ENCODE data around the gene CYTH4.

DNA sequence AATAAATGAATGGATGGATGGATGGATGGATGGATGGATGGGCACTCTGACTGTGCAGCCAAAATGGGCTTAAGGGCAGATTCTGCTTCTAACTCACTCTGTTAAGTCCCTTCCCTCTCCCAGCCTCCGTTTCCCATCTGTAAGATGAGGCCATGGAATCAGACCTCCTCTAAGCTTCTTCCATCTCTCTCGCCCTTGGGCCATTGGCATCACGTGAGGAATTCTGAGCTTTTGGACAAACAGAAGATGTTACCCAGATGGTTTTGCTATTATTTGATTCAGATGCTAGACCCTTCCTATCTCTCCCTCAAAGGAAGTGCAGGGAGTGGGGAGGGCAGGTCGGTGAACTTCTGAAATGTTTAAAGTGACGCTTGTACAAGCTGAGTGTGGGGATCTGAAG lies 4.0 kb upstream of the CYTH4 start:
- no peak for TF ChIP-seq SUZ12 (IDR thresholded peaks at IDR 0.05; ENCODE audit: low read depth, low read length)
- TF ChIP-seq, protein P1, sequence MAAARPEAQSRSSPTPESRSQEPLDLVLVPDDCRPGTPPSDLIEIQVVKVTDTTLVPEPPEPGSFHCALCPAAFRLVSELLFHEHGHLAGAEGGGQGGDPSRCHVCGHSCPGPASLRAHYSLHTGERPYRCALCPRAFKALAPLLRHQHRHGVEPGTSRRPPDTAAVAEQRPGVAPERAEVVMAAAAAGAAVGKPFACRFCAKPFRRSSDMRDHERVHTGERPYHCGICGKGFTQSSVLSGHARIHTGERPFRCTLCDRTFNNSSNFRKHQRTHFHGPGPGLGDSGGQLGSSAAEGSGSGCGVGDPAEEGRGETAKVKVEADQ (CRISPR knock-in tag; IDR thresholded peaks at IDR 0.05; ENCODE audit: borderline replicate concordance): no peak
- TF ChIP-seq, protein P2, sequence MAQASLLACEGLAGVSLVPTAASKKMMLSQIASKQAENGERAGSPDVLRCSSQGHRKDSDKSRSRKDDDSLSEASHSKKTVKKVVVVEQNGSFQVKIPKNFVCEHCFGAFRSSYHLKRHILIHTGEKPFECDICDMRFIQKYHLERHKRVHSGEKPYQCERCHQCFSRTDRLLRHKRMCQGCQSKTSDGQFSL (CRISPR knock-in tag; IDR thresholded peaks at IDR 0.05): no peak
- TF ChIP-seq, protein P3, sequence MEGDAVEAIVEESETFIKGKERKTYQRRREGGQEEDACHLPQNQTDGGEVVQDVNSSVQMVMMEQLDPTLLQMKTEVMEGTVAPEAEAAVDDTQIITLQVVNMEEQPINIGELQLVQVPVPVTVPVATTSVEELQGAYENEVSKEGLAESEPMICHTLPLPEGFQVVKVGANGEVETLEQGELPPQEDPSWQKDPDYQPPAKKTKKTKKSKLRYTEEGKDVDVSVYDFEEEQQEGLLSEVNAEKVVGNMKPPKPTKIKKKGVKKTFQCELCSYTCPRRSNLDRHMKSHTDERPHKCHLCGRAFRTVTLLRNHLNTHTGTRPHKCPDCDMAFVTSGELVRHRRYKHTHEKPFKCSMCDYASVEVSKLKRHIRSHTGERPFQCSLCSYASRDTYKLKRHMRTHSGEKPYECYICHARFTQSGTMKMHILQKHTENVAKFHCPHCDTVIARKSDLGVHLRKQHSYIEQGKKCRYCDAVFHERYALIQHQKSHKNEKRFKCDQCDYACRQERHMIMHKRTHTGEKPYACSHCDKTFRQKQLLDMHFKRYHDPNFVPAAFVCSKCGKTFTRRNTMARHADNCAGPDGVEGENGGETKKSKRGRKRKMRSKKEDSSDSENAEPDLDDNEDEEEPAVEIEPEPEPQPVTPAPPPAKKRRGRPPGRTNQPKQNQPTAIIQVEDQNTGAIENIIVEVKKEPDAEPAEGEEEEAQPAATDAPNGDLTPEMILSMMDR (CRISPR knock-in tag; IDR thresholded peaks at IDR 0.05): no peak
- TF ChIP-seq POLR2AphosphoS5 (IDR thresholded peaks at IDR 0.05; ENCODE audit: low read depth, low read length): no peak
- no peak for TF ChIP-seq ZNF766 (CRISPR knock-in tag; IDR thresholded peaks at IDR 0.05; ENCODE audit: borderline replicate concordance)
- no peak for TF ChIP-seq ZBTB8A (CRISPR knock-in tag; IDR thresholded peaks at IDR 0.05; ENCODE audit: borderline replicate concordance, low read depth)
- TF ChIP-seq, protein P4, sequence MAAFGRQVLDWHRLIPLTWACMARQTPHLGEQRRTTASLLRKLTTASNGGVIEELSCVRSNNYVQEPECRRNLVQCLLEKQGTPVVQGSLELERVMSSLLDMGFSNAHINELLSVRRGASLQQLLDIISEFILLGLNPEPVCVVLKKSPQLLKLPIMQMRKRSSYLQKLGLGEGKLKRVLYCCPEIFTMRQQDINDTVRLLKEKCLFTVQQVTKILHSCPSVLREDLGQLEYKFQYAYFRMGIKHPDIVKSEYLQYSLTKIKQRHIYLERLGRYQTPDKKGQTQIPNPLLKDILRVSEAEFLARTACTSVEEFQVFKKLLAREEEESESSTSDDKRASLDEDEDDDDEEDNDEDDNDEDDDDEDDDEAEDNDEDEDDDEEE (CRISPR knock-in tag; IDR thresholded peaks at IDR 0.05): no peak
- no peak for TF ChIP-seq BRCA1 (CRISPR knock-in tag; IDR thresholded peaks at IDR 0.05)
- TF ChIP-seq ZBTB38 (CRISPR knock-in tag; IDR thresholded peaks at IDR 0.05): no peak
- no peak for TF ChIP-seq RAD21 (CRISPR knock-in tag; IDR thresholded peaks at IDR 0.05)
- TF ChIP-seq HOXA3 (CRISPR knock-in tag; IDR thresholded peaks at IDR 0.05): no peak
- TF ChIP-seq POLR2A (IDR thresholded peaks at IDR 0.05; ENCODE audit: insufficient read depth in 1 of 2, low read depth in 2 of 2, low read length in 2 of 2): no peak
- TF ChIP-seq, protein P5, sequence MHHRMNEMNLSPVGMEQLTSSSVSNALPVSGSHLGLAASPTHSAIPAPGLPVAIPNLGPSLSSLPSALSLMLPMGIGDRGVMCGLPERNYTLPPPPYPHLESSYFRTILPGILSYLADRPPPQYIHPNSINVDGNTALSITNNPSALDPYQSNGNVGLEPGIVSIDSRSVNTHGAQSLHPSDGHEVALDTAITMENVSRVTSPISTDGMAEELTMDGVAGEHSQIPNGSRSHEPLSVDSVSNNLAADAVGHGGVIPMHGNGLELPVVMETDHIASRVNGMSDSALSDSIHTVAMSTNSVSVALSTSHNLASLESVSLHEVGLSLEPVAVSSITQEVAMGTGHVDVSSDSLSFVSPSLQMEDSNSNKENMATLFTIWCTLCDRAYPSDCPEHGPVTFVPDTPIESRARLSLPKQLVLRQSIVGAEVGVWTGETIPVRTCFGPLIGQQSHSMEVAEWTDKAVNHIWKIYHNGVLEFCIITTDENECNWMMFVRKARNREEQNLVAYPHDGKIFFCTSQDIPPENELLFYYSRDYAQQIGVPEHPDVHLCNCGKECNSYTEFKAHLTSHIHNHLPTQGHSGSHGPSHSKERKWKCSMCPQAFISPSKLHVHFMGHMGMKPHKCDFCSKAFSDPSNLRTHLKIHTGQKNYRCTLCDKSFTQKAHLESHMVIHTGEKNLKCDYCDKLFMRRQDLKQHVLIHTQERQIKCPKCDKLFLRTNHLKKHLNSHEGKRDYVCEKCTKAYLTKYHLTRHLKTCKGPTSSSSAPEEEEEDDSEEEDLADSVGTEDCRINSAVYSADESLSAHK (CRISPR knock-in tag; IDR thresholded peaks at IDR 0.05; ENCODE audit: borderline replicate concordance): no peak
